GM20000 (cell line): Measurements from ENCODE around the gene ZNF277.
A peak's percentile ranks its signal among the peaks of the same experiment; 100 is the strongest.

Experiments
- DNase-seq: peaks from one replicate; pipeline ENCODE4 v3.0.0; 2012; ENCODE audit warnings: low spot score
- TF ChIP-seq, protein P1 (sequence below): IDR thresholded peaks from 2 replicates; pipeline ENCODE4 v1.5.1; 2012; ENCODE audit warnings: mild to moderate bottlenecking, control low read depth; ENCODE audit errors: extremely low read depth, missing control alignments

Gene ZNF277

GRCh38 chr7:112203365-112203739 is 3.1 kb upstream of the ZNF277 start:
- DNase-seq: no peak
- TF ChIP-seq, protein P1, sequence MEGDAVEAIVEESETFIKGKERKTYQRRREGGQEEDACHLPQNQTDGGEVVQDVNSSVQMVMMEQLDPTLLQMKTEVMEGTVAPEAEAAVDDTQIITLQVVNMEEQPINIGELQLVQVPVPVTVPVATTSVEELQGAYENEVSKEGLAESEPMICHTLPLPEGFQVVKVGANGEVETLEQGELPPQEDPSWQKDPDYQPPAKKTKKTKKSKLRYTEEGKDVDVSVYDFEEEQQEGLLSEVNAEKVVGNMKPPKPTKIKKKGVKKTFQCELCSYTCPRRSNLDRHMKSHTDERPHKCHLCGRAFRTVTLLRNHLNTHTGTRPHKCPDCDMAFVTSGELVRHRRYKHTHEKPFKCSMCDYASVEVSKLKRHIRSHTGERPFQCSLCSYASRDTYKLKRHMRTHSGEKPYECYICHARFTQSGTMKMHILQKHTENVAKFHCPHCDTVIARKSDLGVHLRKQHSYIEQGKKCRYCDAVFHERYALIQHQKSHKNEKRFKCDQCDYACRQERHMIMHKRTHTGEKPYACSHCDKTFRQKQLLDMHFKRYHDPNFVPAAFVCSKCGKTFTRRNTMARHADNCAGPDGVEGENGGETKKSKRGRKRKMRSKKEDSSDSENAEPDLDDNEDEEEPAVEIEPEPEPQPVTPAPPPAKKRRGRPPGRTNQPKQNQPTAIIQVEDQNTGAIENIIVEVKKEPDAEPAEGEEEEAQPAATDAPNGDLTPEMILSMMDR: no peak

GRCh38 chr7:112204499-112205342 is 1.8 kb upstream of the ZNF277 start:
- DNase-seq: peak; percentile 31
- TF ChIP-seq, protein P1: no peak

DNA sequence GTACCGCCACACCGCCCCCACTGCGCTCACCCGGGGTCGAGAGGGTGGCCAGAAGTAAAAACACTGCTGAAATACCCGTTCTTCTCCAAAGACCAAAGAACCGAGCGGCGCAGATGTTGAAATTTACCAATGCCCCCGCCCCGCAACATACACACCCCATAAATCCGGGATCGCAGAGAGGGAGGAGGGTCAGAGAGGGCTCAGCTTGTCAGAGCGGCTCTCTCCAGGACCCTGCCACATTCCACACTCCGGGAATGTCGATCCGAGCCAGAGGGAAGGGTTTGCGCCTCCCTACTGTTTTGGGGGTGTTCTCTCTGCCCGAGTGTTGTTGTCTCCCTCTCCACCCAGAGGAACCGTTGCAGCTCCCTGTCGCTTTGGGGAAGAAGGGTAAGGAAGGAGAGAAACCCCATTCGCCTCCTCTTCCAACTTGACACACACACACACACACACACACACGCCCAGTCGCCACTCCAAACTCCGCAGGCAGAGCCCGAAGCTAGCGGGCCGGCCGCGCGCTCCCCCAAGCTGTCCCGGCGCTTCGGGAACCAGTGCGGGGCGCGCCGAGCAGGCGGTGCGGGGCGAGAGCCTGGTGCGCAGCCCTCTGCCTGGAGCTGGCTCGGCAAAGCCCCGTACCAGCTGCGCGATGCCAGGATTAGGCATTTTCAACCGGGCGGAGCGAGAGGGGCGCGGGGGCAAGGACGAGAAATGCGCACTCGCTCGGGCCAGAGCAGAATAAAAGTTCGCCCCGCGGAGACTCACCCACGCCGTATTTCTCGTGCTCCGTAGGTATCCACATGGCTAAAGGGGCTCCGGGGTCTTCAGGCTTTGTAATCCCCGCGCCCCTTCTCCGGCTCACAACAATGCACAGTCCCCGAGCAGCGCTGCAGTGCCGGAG is 905 bp upstream of the ZNF277 start:
- TF ChIP-seq, protein P1: no peak
- no peak for DNase-seq

- peak; percentile 19 for DNase-seq
- TF ChIP-seq, protein P1: no peak
These were observed 597 bp downstream of the ZNF277 start for GRCh38 chr7:112206991-112207592.

DNA sequence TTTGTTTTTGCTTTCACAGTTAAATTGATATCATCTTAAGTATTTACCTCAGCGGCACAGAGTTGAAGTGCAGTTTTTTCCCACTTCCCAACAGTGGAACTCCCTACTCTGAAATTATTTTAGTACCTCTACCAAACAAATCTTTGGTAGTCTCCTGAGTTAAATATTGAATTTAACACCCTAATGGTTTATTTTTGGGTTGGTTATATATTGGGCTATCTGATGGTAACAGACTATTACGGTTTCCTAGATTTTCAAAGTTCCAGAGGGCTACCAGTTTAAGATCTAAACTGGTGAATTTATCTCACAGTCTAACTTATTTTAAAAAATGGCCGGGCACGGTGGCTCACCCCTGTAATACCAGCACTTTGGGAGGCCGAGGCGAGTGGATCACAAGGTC is 1.3 kb downstream of the ZNF277 start:
- TF ChIP-seq, protein P1: no peak
- DNase-seq: no peak

- TF ChIP-seq, protein P1: no peak
- no peak for DNase-seq
These were observed 4.9 kb downstream of the ZNF277 start for GRCh38 chr7:112211348-112211907.
